MM.1S (cell line): Measurements from ENCODE around the gene ZNF681.

Experiments used
- EZH2phosphoT487 ChIP-seq: fragments of 300-600 bp; sonication (generic); IDR thresholded peaks from 2 replicates; pipeline ENCODE4 v1.6.1; 2018; ENCODE audit warnings: antibody characterized with exemption, low read length
- TF ChIP-seq, protein P1 (sequence below): fragments of 300-600 bp; sonication (generic); IDR thresholded peaks from 2 replicates; pipeline ENCODE4 v1.5.1; 2016; ENCODE audit warnings: antibody characterized with exemption, low read length, mixed read lengths

DNA sequence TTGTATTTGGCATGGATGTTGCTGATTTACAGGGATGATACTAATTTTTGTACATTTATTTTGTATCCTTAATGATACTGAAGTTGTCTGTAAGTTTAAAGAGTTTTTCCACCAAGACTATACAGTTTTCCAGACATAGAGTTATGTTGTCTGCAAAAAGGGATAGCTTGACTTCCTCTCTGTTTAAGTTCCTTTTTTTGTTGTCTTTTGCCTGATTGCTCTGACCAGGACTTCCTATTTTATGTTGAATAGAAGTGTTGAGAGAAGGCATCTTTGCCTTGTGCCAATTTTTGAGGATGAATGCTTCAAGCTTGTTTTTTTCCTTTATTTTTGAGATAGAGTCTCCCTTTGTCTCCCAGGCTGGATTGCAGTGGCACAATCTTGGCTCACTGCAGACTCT, 36.8 kb upstream of the ZNF681 start:
- TF ChIP-seq, protein P1, sequence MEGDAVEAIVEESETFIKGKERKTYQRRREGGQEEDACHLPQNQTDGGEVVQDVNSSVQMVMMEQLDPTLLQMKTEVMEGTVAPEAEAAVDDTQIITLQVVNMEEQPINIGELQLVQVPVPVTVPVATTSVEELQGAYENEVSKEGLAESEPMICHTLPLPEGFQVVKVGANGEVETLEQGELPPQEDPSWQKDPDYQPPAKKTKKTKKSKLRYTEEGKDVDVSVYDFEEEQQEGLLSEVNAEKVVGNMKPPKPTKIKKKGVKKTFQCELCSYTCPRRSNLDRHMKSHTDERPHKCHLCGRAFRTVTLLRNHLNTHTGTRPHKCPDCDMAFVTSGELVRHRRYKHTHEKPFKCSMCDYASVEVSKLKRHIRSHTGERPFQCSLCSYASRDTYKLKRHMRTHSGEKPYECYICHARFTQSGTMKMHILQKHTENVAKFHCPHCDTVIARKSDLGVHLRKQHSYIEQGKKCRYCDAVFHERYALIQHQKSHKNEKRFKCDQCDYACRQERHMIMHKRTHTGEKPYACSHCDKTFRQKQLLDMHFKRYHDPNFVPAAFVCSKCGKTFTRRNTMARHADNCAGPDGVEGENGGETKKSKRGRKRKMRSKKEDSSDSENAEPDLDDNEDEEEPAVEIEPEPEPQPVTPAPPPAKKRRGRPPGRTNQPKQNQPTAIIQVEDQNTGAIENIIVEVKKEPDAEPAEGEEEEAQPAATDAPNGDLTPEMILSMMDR = no peak
- no peak for TF ChIP-seq EZH2phosphoT487
